Measurements from ENCODE around the gene HOXC5. TPM values are rescaled to one million over a fixed set of nuclear protein-coding genes. Genes with fewer than 3 reads are reported as not detected.

Gene HOXC5
- total RNA-seq, 1 experiment from 2014 or later, result not detected

DNA sequence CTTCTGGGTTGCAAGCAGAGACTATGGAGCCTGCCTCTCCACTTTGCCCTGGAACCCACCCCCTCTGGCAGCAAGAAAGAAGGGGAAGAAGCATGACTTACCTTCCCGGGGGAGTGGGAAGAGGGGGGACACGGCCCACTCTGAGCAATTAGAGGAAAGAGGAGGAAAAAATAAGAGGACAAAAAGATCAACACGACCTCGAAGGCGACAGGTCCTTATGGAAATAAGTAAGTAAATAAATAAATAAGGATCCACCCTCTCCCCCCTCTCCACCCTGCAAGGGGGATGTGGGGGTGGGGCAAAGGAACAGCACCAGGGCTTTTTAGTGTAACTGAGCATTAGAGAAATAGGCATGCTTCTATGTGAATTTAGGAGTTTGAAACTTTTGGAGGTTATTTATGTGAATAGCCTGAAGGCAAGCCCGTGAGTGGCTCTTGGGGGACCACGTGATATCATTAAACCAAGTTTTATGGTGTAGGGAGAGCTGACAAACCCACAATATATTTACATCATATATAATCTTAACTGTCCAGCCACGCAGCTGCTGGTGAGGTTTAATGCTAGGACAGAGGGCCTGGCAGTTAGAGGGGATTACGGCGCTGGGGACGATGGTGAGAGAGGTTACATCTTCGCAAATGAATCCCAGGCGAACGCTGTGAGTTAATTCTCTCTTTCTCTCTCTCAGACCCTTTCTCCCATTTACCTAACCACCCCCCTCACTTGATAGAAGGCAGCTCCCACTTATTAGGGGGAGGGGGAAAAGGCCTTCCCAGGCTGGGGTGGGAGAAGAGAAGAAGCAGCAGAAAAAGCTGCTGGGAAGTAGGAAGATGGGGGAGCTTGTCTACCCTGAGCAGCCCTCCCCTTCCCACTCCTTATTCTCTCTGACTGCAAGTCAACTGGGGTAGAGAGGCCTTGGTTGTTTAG, 4.8 kb downstream of the HOXC5 start:
- peaks cover 99% of the 10 kb centered on the region for H3K27me3 Mint-ChIP-seq (ENCODE audit: low read depth)
- TF ChIP-seq CTCF (conservative IDR thresholded peaks at IDR 0.05), result no peak

More for the DNA sequence above, 4.8 kb downstream of the HOXC5 start:
- Mint-ChIP-seq H3K4me3 (no peak overlapping the region), H3K4me1 (peaks cover 7 to 16% of the 10 kb centered on the region in 2 experiments), H3K27ac (no peak overlapping the region), H3K9me3 (peaks cover 7 to 8% of the 10 kb centered on the region in 2 experiments; a peak in 3 of 5 replicates), H3K36me3 (ENCODE audit: insufficient read depth in 1 of 3, low read depth in 3 of 3) (peaks cover 0 to 6% (median 0%) of the 10 kb centered on the region in 3 experiments; a peak in 2 of 7 replicates)
- H4K91ac ChIP-seq (ENCODE audit: insufficient read length, low read depth, low read length), result no peak overlapping the region
- H2BK120ac ChIP-seq (ENCODE audit: low read depth, low read length, poor library complexity, severe bottlenecking), result no peak overlapping the region
- no peak overlapping the region for H3K4me2 ChIP-seq (ENCODE audit: insufficient read depth, insufficient read length, low read length)
- H2BK15ac ChIP-seq (ENCODE audit: low read depth, low read length), result no peak overlapping the region
- no peak overlapping the region for H2BK20ac ChIP-seq (ENCODE audit: low read depth, low read length, poor library complexity, severe bottlenecking)
- H3K23ac ChIP-seq (ENCODE audit: insufficient read length, low read depth, low read length), result no peak overlapping the region
- no peak overlapping the region for H3K56ac ChIP-seq (ENCODE audit: insufficient read length, low read depth, low read length)
- no peak overlapping the region for H3K14ac ChIP-seq (ENCODE audit: insufficient read depth, low read length)
- no peak overlapping the region for H4K8ac ChIP-seq (replicated peaks; ENCODE audit: insufficient read length, low read depth, low read length)
- H2BK5ac ChIP-seq (ENCODE audit: insufficient read length, low read length), result no peak overlapping the region
- no peak for DNase-seq
- no peaks in the 10 kb centered on the region for H3K79me2 ChIP-seq (ENCODE audit: insufficient read depth, low read length)
- WGBS (ENCODE audit: extremely low coverage, insufficient read length, low lambda C conversion rate), result no CpG with 5 or more reads among the region's 14 CpGs
- no peak overlapping the region for H2AFZ ChIP-seq (ENCODE audit: low read length)
- no peak overlapping the region for H2AK5ac ChIP-seq (ENCODE audit: insufficient read length, low read length)
- no peak overlapping the region for H3K4ac ChIP-seq (ENCODE audit: low read depth, low read length)
- no peak overlapping the region for H3K18ac ChIP-seq (ENCODE audit: insufficient read length, low read depth, low read length)
- H4K20me1 ChIP-seq (ENCODE audit: control insufficient read depth, insufficient read depth, insufficient read length), result no peaks in the 10 kb centered on the region
- H3K9ac ChIP-seq (ENCODE audit: extremely low read depth, insufficient read length, low read length), result no peak overlapping the region
- no peak overlapping the region for H3T11ph ChIP-seq (ENCODE audit: low read length)
- no peaks in the 10 kb centered on the region for H3K23me2 ChIP-seq (ENCODE audit: insufficient read length, low read depth, low read length, poor library complexity, severe bottlenecking)
- no peak overlapping the region for H2BK12ac ChIP-seq (ENCODE audit: insufficient read length, low read depth, low read length)
- H3K9me3 ChIP-seq (ENCODE audit: control insufficient read depth, low read depth, low read length), result no peaks in the 10 kb centered on the region
- H3K4me1 ChIP-seq (ENCODE audit: insufficient read depth, low read length), result no peaks in the 10 kb centered on the region
- H3K27me3 ChIP-seq (ENCODE audit: insufficient read depth, low read length), result peaks cover 100% of the 10 kb centered on the region
- no peak overlapping the region for H4K5ac ChIP-seq (ENCODE audit: insufficient read length, low read depth, low read length)
- no peak overlapping the region for H3K27ac ChIP-seq (ENCODE audit: insufficient read length, low read depth, low read length)
- H3K79me1 ChIP-seq (ENCODE audit: insufficient read depth, low read depth, low read length, poor library complexity, severe bottlenecking), result no peaks in the 10 kb centered on the region
